Astrocyte of the cerebellum (primary cell): ENCODE measurements around the gene PLEKHG3.
"Not testable (repeated sequence)": the region's sequence is repeated elsewhere in the genome, so short reads cannot be mapped to it uniquely, and the experiment has no call there.

ENCODE experiments used
- DNase-seq: peaks from one replicate; pipeline ENCODE4 v3.0.0-alpha.2; 2011; ENCODE audit warnings: low read depth
- H3K4me3 ChIP-seq: 2 replicates; pipeline ENCODE4 v1.5.1; 2011; ENCODE audit warnings: mild to moderate bottlenecking, low read depth, low read length, moderate library complexity
- in situ Hi-C: cut with HindIII; loops from 2 replicates; pipeline ENCODE4 v1.10.0; 2017; ENCODE audit warnings: low sequenced_read_pairs
- TF ChIP-seq, protein P1 (sequence below): IDR thresholded peaks from 2 replicates; pipeline ENCODE4 v1.5.1; 2012; ENCODE audit warnings: low read length, low read depth, moderate library complexity, mild to moderate bottlenecking; ENCODE audit errors: missing control alignments

Gene PLEKHG3

DNA sequence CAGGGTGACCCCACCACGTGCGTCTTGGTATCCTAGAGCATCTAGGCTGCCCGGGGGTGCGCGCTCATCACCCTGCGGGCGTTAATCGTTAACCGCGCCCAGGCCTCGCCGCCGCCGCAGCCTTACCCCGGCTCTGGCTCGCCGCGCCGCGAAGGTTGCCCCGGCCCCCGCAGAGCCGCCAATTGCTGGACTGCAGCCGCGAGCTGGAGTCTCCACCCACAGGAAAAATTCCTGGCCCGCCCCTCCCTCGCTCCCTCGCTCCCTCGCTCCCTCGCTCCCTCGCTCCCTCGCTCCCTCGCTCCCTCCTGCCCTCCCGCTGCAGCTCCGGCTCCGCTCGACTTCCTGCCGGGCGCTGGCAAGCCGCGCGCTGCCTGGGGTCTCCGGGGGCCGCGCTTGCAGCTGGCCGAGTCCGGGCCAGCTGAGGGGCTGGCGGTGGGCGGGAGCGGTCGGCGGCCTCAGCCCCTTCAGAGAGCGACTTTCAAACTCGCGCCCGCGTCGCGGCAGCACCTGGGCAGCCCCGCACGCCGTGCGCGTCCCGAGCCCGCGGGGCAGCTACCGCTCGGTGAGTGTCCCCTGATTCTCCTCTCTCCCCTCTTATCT lies at the start of gene PLEKHG3:
TSS of gene PLEKHG3 (plus strand) at position 282 of the 600 bp plus-strand sequence. CDS start 23,208 bp downstream, outside the sequence.
- TF ChIP-seq, protein P1, sequence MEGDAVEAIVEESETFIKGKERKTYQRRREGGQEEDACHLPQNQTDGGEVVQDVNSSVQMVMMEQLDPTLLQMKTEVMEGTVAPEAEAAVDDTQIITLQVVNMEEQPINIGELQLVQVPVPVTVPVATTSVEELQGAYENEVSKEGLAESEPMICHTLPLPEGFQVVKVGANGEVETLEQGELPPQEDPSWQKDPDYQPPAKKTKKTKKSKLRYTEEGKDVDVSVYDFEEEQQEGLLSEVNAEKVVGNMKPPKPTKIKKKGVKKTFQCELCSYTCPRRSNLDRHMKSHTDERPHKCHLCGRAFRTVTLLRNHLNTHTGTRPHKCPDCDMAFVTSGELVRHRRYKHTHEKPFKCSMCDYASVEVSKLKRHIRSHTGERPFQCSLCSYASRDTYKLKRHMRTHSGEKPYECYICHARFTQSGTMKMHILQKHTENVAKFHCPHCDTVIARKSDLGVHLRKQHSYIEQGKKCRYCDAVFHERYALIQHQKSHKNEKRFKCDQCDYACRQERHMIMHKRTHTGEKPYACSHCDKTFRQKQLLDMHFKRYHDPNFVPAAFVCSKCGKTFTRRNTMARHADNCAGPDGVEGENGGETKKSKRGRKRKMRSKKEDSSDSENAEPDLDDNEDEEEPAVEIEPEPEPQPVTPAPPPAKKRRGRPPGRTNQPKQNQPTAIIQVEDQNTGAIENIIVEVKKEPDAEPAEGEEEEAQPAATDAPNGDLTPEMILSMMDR, result no peak
- no peak for DNase-seq
- in situ Hi-C loops, result no loop called here
- peak within 1 kb of the TSS; percentile 74 for H3K4me3 ChIP-seq

DNA sequence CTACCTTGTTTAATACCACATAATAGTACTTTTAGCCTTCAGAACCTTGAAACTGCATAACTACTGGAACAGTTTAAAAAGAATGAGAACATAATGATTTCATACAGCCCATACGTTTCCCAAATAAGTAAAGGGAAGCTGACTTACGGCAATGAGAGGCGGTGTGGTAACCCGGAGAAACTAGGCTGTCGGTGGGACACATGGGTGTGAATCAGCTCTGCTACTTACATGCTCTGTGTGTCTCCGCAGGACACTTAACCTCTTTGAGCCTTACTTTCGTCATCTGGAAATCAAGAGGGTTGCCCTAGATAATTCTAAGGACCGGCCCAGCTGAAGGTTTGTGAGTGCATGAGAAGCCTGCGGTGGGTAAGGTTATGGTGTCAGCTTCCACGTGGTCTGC lies 49.3 kb upstream of the PLEKHG3 start:
- in situ Hi-C loops, result loop anchor here (5.0 to 25.0 kb wide), 2 partner anchors 102 to 232 kb away; partner anchors contain the start of gene SPTB
- TF ChIP-seq, protein P1, result no peak
- DNase-seq, result no peak
- H3K4me3 ChIP-seq, result no peak overlapping the region

DNA sequence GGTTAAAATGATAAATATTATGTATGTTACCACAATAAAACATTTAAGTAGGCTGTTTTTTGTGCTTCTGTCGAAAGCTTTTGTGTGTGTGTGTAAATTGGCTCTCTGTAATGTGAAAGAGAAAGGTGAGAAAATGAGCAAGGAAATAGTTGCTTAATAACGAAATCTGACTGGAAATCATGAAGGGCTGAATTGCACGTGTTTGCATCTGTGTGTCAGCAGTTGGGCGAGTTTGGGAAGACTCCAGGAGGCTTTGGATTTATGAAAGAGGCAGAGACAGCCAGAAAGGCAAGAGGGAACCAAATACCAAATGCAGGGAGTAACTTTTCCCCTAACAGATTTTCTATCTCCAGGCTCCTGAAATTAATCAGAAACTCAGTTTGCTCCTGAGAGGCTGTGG lies 47.2 kb upstream of the PLEKHG3 start:
- H3K4me3 ChIP-seq, result no peak overlapping the region
- DNase-seq, result no peak
- in situ Hi-C loops, result loop anchor here (25.0 kb wide), 1 partner anchor 230 kb away; the partner anchor contains the start of gene SPTB
- TF ChIP-seq, protein P1, result no peak

DNA sequence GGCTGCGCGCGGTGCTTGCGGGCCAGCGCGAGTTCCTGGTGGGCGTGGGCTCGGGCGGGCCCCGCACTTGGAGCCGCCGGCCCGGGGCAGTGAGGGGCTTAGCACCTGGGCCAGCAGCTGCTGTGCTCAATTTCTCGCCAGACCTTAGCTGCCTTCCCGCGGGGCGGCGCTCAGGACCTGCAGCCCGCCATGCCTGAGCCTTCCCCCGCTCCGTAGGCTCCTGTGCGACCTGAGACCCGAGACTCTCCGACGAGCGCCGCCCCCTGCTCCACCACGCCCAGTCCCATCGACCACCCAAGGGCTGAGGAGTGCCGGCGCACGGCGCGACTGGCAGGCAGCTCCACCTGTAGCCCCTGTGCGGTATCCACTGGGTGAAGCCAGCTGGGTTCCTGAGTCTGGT lies 46.0 kb upstream of the PLEKHG3 start:
- in situ Hi-C loops, result loop anchor here (25.0 kb wide), 1 partner anchor 229 kb away; the partner anchor contains the start of gene SPTB
- TF ChIP-seq, protein P1, result no peak
- DNase-seq, result no peak
- H3K4me3 ChIP-seq, result no peak overlapping the region

DNA sequence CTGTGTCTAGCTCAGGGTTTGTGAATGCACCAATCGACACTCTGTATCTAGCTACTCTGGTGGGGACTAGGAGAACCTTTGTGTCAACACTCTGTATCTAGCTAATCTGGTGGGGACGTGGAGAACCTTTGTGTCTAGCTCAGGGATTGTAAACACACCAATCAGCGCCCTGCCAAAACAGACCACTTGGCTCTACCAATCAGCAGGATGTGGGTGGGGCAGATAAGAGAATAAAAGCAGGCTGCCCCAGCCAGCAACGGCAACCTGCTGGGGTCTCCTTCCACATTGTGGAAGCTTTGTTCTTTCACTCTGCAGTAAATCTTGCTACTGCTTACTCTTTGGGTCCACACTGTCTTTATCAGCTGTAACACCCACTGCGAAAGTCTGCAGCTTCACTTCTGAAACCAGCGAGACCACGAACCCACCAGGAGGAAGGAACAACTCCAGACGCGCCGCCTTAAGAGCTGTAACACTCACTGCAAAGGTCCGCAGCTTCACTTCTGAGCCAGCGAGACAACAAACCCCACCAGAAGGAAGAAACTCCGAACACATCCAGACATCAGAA lies 45.4 kb upstream of the PLEKHG3 start:
- in situ Hi-C loops, result loop anchor here (25.0 kb wide), 1 partner anchor 229 kb away; the partner anchor contains the start of gene SPTB
- not testable (repeated sequence) for DNase-seq, H3K4me3 ChIP-seq

DNA sequence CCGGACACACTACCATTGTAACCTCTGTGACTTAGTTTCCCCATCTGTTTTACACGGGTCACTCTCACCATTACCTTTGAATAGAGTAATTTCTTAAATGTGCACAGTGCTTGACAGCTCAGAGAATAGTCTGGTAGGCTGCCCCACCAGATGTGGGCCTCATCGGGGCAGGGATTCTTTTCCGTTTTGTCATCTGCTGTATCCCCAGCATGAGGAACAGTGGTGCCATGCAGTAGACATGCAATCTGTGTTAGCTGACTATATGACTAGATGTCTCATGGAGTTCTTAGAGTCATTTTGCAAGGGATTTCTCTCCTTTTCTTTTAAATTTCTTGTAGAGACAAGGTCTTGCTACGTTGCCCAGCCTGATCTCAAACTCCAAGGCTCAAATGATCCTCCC lies 44.9 kb upstream of the PLEKHG3 start:
- no peak for DNase-seq
- TF ChIP-seq, protein P1, result no peak
- in situ Hi-C loops, result loop anchor here (25.0 kb wide), 1 partner anchor 228 kb away; the partner anchor contains the start of gene SPTB
- no peak overlapping the region for H3K4me3 ChIP-seq

DNA sequence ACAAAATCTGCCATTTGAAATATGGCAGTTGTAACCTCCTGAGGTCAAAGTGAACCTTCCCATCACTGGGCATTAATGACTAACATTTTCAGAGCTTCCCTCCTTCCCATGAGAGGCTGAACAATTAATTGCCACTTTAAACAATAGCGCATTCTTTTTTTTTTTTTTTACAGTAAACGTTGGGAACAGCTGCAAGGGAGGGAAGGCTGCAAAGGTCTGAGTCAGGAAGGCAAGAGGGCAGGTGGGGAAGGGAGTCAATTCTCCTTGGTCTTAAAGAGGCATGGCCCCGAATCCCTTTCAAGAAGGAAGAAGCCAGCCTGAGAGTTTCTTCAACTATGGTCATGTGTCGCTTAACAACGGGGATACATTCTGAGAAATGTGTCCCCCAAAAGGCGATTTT lies 41.0 kb upstream of the PLEKHG3 start:
- DNase-seq, result no peak
- TF ChIP-seq, protein P1, result no peak
- in situ Hi-C loops, result loop anchor here (25.0 kb wide), 1 partner anchor 224 kb away; the partner anchor contains the start of gene SPTB
- H3K4me3 ChIP-seq, result no peak overlapping the region
